Measurements from ENCODE around the gene TOR1AIP2.
"Not testable (repeated sequence)": the region's sequence is repeated elsewhere in the genome, so short reads cannot be mapped to it uniquely, and the experiment has no call there.

TOR1AIP2 gene

GRCh38 chr1:179865377-179865776 is 12.2 kb downstream of the TOR1AIP2 start:
- no peak for TF ChIP-seq ZNF274 (IDR thresholded peaks at IDR 0.05; ENCODE audit: low read depth, low read length)
- H3K4me3 ChIP-seq (ENCODE audit: low read length) = no peak overlapping the region

DNA sequence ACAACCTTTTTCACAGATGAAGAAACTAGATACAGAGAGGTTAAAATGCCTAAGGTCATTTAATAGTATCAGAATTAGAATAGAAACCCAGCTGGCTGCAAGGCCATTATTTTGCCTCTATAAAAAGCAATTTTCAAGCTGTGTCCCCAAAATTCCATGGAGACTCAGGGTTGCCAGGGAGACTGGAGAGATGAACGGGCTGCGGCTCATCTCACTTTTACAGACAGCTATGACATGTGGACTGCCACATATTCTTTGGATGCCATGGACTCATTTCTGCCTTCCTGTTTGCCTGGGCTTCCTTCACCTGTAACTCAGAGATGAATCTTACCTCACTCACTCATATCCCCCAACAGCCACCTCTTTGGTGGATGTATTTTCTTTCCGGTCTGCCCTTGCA is 17.0 kb downstream of the TOR1AIP2 start:
- no peak for TF ChIP-seq ZNF274 (IDR thresholded peaks at IDR 0.05; ENCODE audit: low read depth, low read length)
- H3K4me3 ChIP-seq (ENCODE audit: low read length) = no peak overlapping the region

- TF ChIP-seq ZNF274 (IDR thresholded peaks at IDR 0.05; ENCODE audit: low read depth, low read length) = no peak
- no peak overlapping the region for H3K4me3 ChIP-seq (ENCODE audit: low read length)
These were observed 20.6 kb downstream of the TOR1AIP2 start for GRCh38 chr1:179857009-179857408.

DNA sequence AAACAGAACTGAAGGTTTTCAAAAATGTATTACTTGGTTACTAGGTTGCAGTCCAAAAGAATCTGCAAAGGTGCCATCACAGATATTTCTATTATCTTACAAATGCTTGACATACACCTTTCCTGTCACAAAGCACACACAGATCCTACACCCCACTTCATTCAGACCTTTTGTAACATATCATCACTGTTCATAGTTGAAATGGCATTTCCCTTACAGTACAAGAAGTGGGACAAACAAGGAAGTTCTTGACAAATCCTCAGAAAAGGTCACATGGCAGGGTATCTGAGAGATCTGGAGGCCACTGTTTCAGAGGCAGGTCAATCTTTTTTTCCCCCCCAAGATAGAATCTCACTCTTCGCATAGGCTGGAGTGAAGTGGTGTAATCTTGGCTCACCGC is 21.3 kb downstream of the TOR1AIP2 start:
- H3K4me3 ChIP-seq (ENCODE audit: low read length) = no peak overlapping the region
- no peak for TF ChIP-seq ZNF274 (IDR thresholded peaks at IDR 0.05; ENCODE audit: low read depth, low read length)

GRCh38 chr1:179855831-179856230 is 21.8 kb downstream of the TOR1AIP2 start:
- not testable (repeated sequence) for H3K4me3 ChIP-seq (ENCODE audit: low read length)

DNA sequence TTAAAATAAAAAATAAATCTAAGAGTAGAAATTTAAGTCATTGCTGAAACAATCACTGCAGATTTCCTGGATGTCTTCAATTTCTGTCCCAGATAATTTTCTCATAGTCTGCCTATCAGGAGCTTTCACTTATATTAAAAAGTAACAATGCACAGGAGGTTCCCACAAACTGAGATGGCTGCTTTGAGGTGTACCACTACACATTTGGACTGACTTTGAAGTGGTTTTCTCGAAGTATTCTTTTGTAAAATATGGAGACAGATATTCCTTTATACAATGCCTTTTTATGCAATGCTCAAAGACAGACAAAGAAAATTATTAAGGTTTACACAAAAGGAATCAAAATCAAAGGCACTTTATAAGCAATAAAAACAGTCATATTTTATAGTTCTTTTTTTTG is 24.5 kb downstream of the TOR1AIP2 start:
- no peak overlapping the region for H3K4me3 ChIP-seq (ENCODE audit: low read length)
- no peak for TF ChIP-seq ZNF274 (IDR thresholded peaks at IDR 0.05; ENCODE audit: low read depth, low read length)

DNA sequence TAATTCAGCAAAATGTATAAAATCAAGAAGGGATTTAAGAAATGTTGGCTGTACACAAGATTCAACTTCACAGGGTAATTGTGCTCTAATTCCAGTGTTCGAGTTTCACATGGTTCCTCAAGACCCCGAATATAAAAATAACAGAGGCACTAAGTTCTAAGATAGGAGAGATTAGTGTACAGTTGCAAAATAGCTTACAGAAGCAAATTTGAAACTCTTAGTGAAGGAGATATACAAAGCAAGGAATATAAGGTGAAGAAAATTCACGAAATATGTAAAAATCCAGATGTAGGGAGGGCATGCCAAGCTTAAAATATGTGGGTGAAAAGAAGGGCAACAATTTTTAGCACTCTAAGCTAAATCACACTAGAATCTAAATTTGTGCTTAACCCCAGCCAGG is 29.4 kb downstream of the TOR1AIP2 start:
- no peak overlapping the region for H3K4me3 ChIP-seq (ENCODE audit: low read length)
- no peak for TF ChIP-seq ZNF274 (IDR thresholded peaks at IDR 0.05; ENCODE audit: low read depth, low read length)

- TF ChIP-seq ZNF274 (IDR thresholded peaks at IDR 0.05; ENCODE audit: low read depth, low read length) = no peak
These were observed 37.5 kb downstream of the TOR1AIP2 start for GRCh38 chr1:179840107-179840506.

DNA sequence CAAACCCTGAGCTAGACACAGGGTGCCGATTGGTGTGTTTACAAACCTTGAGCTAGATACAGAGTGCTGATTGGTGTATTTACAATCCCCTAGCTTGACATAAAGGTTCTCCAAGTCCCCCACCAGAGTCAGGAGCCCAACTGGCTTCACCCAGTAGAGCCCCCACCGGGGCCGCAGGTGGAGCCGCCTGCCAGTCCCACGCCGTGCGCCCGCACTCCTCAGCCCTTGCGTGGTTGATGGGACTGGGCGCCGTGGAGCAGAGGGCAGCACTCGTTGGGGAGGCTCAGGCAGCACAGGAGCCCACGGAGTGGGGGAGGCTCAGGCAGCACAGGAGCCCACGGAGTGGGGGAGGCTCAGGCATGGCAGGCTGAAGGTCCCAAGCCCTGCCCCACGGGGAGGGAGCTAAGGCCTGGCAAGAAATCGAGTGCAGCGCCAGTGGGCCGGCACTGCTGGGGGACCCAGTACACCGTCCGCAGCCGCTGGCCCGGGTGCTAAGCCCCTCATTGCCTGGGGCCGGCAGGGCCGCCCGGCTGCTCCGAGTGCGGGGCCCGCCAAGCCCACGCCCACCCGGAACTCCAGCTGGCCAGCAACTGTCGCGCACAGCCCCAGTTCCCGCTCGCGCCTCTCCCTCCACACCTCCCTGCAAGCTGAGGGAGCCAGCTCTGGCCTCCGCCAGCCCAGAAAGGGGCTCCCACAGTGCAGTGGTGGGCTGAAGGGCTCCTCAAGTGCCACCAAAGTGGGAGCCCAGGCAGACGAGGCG is 40.7 kb downstream of the TOR1AIP2 start:
- H3K4me3 ChIP-seq (ENCODE audit: low read length) = not testable (repeated sequence)

More at GRCh38 chr1:179840107-179840506, 37.5 kb downstream of the TOR1AIP2 start:
- no peak overlapping the region for H3K4me3 ChIP-seq (ENCODE audit: low read length)

DNA sequence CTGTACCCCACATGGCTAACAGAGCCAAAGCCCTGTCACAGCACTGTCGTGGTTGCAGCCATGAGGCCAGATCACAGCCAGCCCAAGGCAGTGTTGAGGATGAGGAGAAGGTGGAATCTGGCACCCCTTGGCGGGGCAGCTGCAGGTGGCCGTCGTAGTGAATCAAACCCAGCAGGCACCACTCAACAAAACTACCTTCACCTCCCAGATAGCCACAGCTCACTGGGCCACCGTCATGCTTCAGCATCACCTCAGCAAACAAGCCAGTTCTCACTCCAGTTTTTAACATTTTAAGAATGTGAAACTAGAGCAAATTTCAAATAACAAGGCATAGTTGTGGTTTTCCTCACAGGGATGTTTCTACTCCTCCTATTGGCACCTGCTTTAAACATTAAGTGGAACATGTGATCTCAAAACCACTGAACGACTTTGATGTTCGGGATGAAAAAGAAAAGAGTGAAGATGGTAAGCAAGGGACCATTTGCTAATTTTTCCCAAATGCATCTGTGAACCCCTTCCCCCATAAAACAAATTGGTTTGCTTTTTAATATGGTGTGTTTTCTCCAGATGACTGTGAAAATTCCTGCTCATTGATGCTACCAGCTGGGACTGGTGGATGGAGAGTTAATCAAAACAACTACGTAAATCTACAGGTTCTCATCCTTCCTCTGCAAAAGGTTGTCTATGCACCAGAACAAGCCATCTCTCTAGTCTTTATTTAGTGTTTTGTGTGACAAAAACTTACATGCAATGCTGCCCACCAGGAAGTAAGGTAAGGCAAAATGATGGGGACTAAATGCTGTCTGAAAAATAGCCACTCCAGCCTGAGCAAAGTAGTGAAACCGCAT is 45.5 kb downstream of the TOR1AIP2 start:
- no peak overlapping the region for H3K4me3 ChIP-seq (ENCODE audit: low read length)
- no peak for TF ChIP-seq ZNF274 (IDR thresholded peaks at IDR 0.05; ENCODE audit: low read depth, low read length)

- no peak overlapping the region for H3K4me3 ChIP-seq (ENCODE audit: low read length)
- TF ChIP-seq ZNF274 (IDR thresholded peaks at IDR 0.05; ENCODE audit: low read depth, low read length) = no peak
These were observed 46.4 kb downstream of the TOR1AIP2 start for GRCh38 chr1:179831225-179831624.

DNA sequence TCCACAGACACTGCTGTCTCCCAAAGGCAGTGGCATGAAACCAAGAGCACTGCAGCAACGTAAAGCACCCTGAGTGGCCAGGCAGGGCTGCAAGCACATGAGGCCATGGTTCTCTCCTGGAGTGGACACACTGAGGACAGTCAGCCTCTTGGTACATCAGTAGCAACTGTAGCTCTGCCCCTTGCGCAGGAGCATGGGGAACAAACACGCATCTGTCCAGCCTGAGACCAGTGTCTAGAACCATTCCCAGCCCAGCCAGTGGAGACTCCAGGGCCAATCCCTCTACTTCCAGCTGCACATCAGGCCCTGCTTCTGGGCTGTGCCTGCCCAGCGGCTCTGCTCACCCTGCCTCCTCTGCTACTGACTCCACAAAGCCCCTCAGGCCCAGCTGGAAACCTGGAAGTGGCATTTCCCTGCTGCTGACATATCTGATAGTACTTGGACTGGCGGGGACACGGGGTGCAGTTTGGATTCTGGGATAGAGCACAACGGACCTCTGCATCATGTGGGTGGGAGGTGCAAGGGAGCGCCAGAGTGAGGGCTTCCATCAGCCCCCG is 49.0 kb downstream of the TOR1AIP2 start:
- no peak overlapping the region for H3K4me3 ChIP-seq (ENCODE audit: low read length)

GRCh38 chr1:179826626-179827280 is 50.9 kb downstream of the TOR1AIP2 start:
- TF ChIP-seq ZNF274 (IDR thresholded peaks at IDR 0.05; ENCODE audit: low read depth, low read length) = no peak
- H3K4me3 ChIP-seq (ENCODE audit: low read length) = no peak overlapping the region

More for the DNA sequence above, 49.0 kb downstream of the TOR1AIP2 start:
- TF ChIP-seq ZNF274 (IDR thresholded peaks at IDR 0.05; ENCODE audit: low read depth, low read length) = no peak

DNA sequence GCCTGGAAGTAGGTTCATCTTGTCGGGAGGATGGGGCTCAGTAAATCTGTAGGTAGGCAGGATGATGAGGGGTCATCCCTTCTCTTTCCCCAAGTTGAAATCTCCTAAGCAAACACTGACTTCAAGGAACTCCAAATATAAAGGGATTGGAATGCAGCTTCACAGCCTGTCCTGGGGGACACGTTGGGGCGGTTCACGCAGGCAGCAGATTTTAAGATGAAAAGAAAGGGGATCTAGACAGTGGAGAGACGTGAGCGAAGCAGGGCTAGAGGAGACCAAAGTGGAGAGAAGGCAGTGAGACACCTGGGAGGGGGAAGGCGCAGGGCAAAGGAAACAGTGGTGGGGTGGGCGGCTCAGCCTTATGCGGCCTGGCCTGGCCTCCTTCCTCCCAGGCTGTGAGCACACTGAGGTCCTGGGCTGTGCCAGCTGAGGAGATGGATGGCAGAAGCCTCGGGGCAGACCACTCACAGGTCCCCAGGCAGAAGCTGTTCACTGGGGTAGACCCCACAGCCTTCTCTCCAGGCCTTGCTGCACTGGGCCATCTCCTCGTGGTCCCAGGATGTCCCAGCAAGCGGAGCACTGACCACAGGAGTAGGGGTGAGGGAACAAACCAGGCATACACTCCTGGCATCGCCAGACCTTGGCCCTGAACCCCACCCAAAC is 51.7 kb downstream of the TOR1AIP2 start:
- no peak for TF ChIP-seq ZNF274 (IDR thresholded peaks at IDR 0.05; ENCODE audit: low read depth, low read length)
- no peak overlapping the region for H3K4me3 ChIP-seq (ENCODE audit: low read length)

Measured in GM08714 (cell line).